Right renal pelvis (tissue), 4 donors: ENCODE data around the gene LGALS14. TPM values are rescaled to one million over a fixed set of nuclear protein-coding genes. Genes with fewer than 3 reads are reported as not detected.

Experiments
- DNase-seq, 4 donors: peaks; one replicate each; pipeline ENCODE4 v3.0.0-alpha.2; 2013; ENCODE audit warnings: low read depth in 4 of 4, low spot score in 3 of 4, missing footprints in 1 of 4
- polyA plus RNA-seq, 4 donors: library from polyadenylated mRNA; unstranded; fragments of 120-200 nt; gene quantifications; one replicate each; pipeline ENCODE4 v1.2.1, GENCODE V29; 2013; ENCODE audit not compliant: insufficient read length in 4 of 4

LGALS14 gene
- polyA plus RNA-seq, 4 donors, result not detected

GRCh38 chr19:39740395-39740794 is 36.1 kb downstream of the LGALS14 start:
- DNase-seq, result no peak

- no peak for DNase-seq
Measured at GRCh38 chr19:39745643-39746042, 41.4 kb downstream of the LGALS14 start.

- no peak for DNase-seq
Measured at GRCh38 chr19:39746836-39747529, 42.7 kb downstream of the LGALS14 start.

GRCh38 chr19:39749981-39750380 is 45.7 kb downstream of the LGALS14 start:
- no peak for DNase-seq

- no peak for DNase-seq
Measured at GRCh38 chr19:39752390-39752789, 48.1 kb downstream of the LGALS14 start.

GRCh38 chr19:39752795-39753194 is 48.5 kb downstream of the LGALS14 start:
- DNase-seq, result no peak

- no peak for DNase-seq
Measured at GRCh38 chr19:39754544-39754943, 50.3 kb downstream of the LGALS14 start.

- DNase-seq, result no peak
Measured at GRCh38 chr19:39754971-39755370, 50.7 kb downstream of the LGALS14 start.

Other genes with a start within 250 kb of the LGALS14 start
- gene TIMM50, start 223.6 kb upstream of the LGALS14 start, polyA plus RNA-seq, result 10 to 100 TPM; 69.7 to 81.3 (median 73.9) TPM
- under 1 TPM; 0.48 to 0.78 (median 0.65) TPM for gene DLL3, start 205.5 kb upstream of the LGALS14 start, polyA plus RNA-seq
- 1 to 10 TPM; 4.0 to 8.3 (median 6.2) TPM for gene SELENOV, start 189.3 kb upstream of the LGALS14 start, polyA plus RNA-seq
- gene EID2B, start 171.6 kb upstream of the LGALS14 start, polyA plus RNA-seq, result 1 to 10 TPM; 3.7 to 5.1 (median 4.3) TPM
- gene EID2, start 164.3 kb upstream of the LGALS14 start, polyA plus RNA-seq, result 10 to 100 TPM; 20.7 to 25.4 (median 22.6) TPM
- not detected for gene LGALS13, start 102.0 kb upstream of the LGALS14 start, polyA plus RNA-seq
- not detected for gene LGALS16, start 48.6 kb upstream of the LGALS14 start, polyA plus RNA-seq
- gene CLC, start 33.5 kb downstream of the LGALS14 start, polyA plus RNA-seq, result 1 to 10 TPM; 1.2 to 4.2 (median 1.7) TPM
- not detected for gene LEUTX, start 74.4 kb downstream of the LGALS14 start, polyA plus RNA-seq
- gene DYRK1B, start 129.7 kb downstream of the LGALS14 start, polyA plus RNA-seq, result 10 to 100 TPM; 33.1 to 39.8 (median 36.8) TPM
- 100 to 1,000 TPM; 308 to 340 (median 323) TPM for gene FBL, start 141.9 kb downstream of the LGALS14 start, polyA plus RNA-seq
- 1 to 10 TPM; 5.6 to 9.5 (median 7.6) TPM for gene FCGBP, start 230.2 kb downstream of the LGALS14 start, polyA plus RNA-seq